HG03139 (cell line): ENCODE measurements around the gene PTGER3.

Experiments
- ATAC-seq: cut with Tn5 transposase; IDR thresholded peaks from one replicate; pipeline ENCODE4 v1.9.1; 2021; ENCODE audit not compliant: unreplicated experiment

The PTGER3 gene

DNA sequence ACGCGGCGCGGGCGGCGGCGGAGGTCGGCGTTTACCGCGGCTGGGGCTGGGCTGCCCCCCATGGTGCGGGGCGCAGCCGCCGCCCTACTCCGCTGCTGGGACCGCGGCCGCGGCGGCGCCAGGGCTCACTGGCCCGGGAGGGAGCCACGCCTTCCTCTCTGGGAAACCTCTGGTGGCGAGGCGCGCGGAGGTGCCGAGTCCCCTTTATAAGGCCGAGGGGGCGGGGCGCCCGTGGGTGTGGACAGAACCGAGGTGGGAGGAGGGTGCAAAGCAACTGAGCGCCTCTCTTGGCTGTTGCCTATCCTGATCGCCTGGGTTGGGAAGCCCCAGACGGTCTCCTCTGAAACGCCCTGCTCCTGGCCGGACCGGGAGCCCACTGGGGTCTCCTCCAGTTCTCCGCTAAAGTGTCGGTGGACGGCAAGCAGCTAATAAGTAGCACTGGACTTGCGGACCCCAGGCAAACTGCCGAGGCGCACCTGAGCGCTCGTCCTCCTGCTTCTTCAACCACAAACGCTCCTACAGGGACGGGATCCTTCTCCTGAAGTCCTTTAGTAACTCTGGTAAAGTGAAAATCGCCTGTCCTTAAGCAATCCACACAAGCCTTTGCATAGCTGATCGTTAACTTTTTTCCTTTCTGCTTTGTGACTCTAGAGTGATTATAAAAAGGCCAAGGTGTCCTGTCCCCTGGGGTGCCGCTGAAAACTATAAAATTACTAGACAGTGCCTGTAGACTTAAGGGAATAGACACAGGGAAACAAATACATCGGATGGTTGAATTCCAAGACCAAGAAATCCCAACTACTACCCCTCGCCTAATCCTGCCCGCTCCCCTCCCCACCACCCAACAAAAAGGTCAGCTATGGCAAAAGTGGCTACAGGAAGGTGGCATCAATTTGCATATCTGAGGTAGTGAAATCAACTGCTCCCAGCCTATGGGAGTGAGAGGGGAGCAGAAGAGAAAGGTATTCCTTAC lies at the start of gene PTGER3:
TSS of gene PTGER3 (minus strand) at position 182 of the 973 bp plus-strand sequence. CDS start 239 bp downstream, outside the sequence.
- ATAC-seq, result no peak

DNA sequence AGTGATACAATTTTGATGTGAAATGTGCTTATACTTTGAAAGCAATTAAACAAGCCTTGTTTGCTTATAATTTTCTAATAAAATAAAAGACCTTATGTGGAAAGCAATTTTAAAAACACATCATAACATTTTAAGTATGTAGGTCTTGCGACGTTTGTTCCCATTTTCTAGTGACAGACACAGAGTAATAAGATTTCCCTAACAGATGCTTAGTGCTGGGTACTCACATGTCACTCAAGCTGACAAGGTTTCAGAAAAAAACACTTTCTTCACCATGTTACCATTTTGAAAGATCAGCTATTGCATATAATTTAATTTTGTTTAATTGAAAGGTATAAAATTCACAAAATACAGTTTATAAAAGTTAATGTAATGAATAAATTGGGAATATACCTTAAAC lies 47.3 kb upstream of the PTGER3 start:
- no peak for ATAC-seq

DNA sequence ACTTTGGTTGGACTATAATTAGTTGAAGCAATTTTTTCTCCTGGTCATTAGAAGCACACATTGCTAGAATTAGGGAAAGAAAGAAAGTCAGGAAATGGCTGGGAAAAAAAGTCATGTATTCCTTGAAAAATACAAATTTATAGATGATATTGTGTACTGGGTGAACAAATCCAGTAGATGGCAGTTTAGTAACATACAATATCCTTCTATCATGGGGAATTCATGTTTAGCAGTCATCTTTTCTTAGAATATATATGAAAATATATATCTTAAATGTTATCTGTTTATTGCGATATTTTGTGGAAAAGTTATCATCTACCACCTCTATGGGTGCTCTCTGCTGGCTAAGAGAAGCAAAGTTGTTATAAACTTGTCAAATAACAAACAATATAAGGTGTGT lies 46.3 kb upstream of the PTGER3 start:
- no peak for ATAC-seq

DNA sequence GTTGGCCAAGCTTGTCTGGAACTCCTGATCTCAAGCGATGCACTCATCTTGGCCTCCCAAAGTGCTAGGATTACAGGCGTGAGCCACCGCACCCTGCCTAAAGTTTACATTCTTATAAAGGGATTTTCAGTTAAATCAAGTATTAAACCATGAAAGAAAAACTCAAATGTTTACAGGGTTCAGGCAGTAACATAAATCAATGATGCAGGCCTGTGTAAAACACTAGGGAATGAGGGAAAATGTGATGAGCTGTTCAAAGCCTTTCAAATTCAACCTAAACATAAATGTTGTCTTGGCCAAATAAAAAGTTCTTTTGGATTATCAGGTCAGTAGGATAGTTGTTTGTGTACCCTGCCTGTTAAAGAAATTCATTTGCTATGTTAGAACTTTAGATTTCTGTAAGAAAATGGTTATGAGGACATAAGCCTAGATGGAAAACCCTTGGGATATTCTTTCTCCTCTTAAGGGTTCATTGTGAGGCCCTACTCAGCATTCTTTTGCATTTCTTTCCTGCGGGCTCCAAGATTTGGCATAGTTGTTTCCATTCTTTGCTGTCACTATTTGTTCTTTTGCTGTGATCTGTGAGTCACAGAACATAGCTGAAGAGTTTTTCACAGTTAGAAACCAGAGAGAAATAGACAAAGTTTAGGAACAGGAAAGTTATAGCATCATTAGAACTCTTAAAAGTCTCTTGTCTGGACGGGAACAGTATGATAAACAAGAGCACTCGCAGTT lies 42.1 kb upstream of the PTGER3 start:
- ATAC-seq, result no peak

DNA sequence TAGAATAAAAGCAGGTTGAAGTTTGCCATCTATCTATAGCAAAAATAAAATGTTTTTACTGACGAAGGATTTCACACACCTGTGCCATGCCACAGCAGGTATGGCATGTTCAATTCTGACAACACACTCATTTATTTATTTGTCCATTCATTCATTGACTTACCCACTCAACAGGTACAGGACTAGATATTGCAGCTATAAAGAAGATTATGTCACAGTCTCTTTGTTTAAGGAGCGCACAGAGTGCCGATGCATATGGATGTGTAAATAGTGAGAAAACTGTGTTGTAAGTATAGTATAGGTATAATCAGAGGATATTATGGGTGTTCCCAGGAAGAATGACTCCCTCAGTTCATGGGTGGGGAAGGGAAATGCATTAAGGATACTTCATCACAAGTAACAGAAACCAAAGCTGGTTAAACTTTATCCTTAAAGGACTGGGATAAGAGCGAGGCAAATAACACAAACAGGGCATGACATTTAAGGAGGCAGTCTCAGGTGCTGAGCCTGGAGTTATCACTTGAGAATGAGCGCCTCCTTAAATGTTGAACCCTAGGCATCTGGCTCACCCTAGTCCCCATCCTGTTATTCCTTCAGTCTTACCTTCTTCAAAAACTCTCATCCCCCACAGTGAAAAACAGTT lies 41.1 kb upstream of the PTGER3 start:
- no peak for ATAC-seq

DNA sequence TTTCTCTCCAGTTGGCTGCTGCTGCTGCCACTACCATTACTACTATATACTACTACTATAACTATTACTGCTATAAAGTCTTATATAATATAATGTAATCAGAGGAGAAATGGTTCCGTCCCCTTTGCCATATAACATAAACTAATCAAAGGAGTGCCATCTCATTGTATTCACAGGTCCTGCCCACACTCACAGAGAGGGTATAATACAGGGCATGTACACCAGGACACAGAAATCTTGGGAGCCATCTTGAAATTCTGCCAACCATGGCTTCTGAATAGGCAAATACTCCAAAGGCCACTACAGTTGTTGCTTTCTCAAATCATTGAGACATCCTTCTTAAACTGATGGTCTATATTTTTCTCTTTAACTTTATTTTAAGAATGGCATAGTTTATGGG lies 40.1 kb upstream of the PTGER3 start:
- no peak for ATAC-seq

DNA sequence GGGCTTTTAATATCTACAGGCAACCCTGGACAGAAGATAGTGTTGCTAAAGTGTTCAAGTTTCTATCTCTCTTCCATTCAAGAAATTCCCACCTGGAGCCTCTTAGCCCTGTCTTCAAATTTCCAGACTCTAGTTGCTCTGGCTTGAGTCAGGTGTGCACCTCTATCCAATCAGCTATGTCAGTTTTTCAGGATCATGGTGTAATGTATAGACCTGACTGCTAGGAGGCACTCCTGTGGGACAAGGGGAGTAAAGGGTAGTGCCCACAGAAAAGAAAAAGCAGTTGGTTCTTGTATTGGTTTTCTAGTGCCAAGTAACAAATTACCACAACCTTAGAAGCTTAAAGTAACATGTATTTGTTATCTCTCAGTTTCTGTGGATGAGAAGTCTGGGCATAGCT lies 39.4 kb upstream of the PTGER3 start:
- ATAC-seq, result no peak

DNA sequence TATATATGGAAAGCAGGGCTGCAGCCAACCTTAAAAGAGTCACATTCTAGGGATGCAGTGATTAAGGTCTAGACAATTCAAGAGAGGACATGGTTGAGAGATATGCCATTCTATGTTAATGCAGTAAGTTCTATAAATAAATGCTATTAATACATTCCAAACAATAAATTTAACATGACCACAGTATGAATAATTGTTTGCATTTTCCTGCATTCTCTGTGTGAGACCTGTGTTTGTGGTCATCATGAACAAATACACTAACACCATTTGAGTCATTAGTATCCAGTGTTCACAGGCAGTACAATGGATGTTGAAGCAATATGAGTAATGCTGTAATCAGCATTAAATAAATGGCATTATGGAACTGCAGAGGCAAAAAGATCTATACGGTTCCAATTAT lies 38.7 kb upstream of the PTGER3 start:
- ATAC-seq, result no peak

DNA sequence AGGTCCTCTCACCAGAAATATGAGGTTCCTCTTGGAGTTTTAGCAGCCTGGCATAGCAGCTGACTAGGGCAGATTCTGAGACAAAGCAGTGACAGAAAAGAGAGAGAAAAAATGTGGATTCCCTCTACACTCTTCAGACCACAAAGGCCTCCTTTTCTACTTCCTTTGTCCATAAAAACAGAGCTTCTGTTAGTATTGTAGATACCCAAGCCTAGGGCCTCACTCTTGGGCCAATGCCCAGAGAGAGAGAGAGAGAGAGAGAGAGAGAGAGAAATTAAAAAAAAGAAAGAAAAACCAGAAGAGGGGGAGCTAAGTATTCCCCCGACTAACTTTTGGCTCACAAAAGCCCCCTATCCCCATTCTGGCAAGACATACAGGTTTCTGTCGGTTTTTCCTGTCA lies 35.7 kb upstream of the PTGER3 start:
- ATAC-seq, result no peak

DNA sequence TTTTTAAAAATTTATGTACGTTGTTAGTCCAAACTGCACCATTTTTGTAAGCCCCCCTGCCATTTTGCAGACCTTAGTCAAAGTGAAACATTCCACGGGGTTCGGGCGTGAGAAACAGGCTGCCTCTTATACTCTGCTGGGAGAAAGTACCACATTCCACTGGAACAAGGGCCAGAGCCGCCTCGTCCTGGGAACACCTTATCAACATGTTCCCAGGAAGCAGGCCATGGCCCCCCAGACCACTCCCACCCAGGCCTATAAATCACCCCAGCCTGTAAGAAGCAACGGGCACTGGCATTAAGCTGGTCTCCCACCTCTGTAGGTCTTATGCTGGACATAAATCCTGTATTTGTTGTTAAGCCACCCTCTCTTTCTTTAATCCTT lies 34.1 kb upstream of the PTGER3 start:
- ATAC-seq, result no peak

DNA sequence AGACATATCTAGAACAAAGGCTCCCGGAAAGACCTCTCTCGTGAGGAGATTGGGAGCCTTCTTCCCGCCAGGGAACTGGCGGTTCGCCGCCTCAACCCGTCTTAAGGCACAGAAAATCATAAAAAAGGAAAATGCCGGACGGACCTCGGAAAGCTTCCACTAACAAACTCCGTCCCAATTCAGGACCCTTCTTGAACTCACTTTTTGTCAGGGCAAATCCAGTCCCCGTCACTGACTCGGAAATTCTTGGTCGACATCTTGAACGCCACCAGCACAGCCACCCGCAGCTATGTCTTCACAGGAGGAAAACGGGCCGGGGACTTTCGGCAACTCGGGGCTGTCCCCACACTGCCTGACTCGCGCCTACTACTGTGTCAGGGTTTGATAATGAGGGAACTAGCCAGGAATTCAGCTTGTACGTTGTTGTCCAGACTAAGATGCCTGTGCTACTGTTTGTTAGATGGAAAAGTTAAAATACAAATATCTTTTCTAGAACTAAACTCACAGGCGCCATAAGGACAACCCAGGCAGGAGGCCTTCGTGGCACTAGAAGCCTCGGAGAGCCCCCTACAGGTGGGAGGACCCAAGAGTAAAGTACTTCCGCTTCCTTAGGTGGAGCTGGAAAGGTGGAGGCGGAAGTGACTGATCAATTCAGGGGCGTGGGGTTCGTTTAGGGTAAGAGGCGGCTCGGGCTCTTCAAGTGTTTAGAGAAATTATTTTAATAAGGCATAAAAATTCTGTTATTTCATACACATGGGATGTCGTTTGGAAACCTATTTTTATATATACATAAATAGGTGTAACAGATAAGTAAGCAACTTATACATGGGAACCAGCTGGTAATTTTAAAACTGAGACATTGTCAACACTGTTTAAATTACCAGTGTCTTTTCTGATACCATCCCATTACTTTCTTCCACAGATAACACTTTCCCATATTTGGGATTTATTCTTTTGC lies 33.4 kb upstream of the PTGER3 start, which contains the start of gene ZRANB2:
TSS of gene ZRANB2 (minus strand) at position 297 of the 958 bp plus-strand sequence. CDS start at position 257, 40 bp downstream.
- peak; percentile 99 for ATAC-seq

DNA sequence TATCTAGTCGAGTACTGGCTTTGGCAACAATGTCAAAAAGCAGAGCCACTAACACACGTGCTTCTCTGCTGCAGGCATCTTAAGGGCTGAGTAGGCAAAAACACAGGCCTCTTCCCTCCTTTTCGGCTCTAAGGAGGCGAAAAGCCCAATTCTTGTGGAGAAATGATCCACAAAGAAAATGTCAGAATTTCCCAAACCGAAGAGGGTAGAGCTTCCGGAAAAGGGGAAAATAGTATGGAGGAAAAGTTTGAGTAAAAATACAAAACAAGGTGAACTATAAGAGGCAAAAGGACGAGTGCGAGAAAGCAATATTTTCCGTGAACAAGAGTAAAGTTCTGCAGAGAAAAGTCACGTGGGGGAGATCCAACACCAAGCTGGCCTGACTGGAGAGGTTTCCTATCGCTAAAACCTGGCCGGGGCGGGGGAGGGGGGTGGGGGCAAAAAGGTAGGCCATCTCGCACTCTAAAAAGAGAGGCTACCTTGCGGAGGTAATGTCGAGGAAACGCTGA lies 32.7 kb upstream of the PTGER3 start:
- ATAC-seq, result no peak

DNA sequence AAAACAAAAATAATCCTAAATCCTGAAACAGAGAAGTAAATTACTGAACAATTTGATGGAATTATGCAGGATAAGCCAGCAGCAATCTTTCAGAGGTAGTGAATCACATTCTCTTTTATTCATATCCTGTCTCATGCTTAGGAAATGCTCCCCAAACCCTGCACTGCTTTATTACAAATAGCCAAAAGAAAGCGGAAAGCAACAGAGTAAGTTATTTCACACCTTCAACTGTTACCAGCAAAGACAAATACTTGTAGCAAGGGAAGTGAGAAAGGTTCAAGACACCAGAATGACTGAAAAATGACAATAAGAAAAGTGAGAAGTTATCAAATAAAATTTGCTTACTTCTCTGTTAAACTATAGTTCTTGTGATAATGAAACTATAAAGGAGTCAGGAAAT lies 27.1 kb upstream of the PTGER3 start:
- no peak for ATAC-seq

DNA sequence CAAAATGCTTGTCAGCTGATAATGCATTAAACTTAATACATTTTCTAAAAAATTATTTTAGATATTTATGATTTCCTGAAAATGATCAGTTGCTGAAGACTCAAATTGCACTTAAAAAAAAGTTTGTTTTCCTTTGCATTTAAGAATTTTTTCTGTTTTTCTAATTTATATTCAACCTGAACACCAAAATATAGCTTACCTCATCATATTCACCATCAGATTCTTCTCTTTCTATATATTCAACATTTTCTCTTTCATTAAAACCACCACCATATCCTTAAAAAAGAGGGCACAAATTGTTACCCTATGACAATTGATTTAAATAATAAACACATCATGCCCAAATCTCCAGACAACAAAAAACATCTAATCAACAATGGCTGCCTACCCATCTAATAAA lies 24.7 kb upstream of the PTGER3 start:
- no peak for ATAC-seq

DNA sequence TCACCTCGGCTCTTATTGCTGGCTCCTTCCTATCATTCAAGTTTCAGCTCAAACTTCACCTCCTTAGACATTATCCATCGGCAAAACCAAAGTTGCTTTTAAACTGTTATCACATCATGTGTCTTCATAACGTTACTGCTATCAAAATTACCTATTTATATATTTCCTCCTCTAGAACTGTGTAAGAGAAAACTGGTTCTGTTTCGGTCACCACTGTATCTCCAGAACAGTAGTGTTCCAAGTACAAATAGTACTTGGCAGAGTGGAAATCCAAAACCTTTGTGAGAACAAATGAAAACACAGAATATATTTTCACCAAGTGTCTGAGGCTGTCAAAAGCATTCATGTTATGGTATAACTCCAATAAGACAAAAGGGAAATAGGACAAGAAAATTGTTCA lies 24.1 kb upstream of the PTGER3 start:
- no peak for ATAC-seq

DNA sequence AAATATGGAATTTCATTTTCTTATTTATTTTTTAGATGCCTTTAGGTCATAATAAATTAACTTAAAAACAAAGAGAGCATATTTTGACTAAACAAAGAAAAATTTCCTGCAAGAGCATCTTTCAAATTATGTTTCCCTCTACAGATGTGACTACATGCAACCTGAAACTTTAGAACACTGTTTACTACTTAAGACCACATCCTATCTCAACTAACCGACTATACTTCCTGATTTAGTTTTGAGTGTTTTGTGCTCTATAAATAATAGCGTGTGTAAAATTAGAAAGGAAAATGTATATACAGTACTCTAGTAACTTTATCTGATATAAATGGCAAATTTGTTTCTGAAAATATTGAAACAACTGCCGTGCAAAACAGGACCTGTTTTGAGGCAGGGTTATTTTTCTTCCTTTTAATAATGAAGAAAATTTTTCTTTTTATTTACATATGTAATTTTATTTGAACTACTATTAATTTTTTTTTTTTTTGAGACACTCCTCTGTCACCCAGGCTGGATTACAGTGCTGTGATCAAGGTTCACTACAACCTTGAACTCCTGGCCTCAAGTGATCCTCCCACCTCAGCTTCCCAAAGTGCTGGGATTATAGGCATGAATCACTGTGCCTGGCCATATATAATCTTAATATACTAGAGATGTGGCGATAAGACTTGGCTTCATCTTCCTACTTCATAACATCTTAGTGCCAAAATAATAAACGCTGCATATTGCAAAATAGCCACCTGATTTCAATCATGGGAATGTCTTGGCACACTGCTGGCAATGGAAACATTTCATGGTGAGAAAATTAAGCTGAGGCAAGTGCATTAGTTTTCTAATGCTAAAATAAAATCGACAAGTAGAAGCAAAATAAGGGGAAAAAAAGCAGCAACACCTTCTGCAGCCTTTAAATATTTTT lies 21.0 kb upstream of the PTGER3 start:
- ATAC-seq, result peak; percentile 91

DNA sequence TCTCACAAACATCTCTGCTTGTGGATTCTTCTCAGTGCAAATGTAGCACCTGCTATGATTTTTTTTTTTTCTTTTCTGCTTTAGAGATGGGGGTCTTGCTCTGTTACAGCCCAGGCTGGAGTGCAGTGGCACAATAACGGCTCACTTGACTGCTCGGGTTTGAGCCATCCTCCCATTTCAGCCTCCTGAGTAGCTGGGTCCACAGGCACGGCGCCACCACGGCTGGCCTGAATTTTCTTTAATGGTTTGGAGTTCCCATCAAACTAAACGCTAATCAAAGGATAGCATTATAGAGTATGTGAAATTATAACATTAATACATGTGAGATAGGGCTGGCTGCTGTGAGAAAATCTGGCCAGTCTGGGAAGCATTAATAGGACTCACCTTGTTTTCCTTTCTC lies 7.2 kb upstream of the PTGER3 start:
- no peak for ATAC-seq

DNA sequence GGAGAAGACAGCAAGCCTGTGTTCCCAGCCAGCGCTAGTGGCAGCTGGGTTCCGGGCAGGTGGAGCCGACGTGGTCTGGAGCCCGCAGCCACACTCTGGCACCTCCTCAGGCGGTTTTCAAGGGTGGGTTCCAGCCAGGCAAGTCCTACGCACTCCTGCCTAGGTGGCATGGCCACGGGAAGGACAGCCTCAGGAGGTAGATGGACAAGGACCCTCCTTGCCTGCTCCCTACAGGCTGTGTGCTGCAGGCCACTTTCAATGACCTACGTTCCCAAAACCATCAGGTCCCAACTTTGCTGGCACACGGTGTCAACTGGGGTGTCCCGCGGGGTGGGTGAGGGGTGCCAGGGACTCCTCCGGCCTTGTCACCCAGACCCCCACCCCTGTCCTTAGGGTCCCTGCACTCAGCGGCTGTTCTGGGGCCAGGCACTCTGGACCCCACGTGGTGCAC lies 6.7 kb upstream of the PTGER3 start:
- ATAC-seq, result no peak

DNA sequence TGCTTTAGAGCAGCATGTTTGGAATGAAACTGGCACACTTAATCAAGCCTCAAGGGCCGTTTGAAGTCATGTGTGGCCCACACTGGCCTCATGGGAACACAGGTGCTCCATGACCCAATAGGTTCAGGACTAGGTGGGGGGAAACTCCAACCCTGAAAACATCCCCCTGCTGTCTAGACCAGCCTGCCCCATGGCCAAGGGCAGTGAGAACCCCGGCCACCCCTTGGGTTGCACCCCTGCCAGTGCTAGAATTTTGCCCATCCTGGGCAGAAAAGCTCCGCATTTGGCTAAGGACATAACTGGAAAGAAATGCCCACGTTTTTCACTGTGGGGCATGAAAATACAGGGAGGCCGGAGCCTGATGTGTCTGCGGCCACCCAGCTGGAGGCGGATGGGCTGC lies 6.1 kb upstream of the PTGER3 start:
- no peak for ATAC-seq
